Fibroblast of lung (primary cell): ENCODE data around the gene PLEKHG7. TPM values are rescaled to one million over a fixed set of nuclear protein-coding genes. Genes with fewer than 3 reads are reported as not detected.
"Not testable (repeated sequence)": the region's sequence is repeated elsewhere in the genome, so short reads cannot be mapped to it uniquely, and the experiment has no call there.

Experiments used
- DNase-seq, 2 donors: peaks; one replicate each; pipeline versions ENCODE4 v3.0.0 to v3.0.0-alpha.2; 2010; ENCODE audit warnings: low read depth in 2 of 2
- H2AFZ ChIP-seq: 2 replicates; pipeline ENCODE4 v1.5.1; 2012; ENCODE audit warnings: low read length, control low read depth, inconsistent platforms
- H3K27ac ChIP-seq: 2 replicates; pipeline ENCODE4 v1.5.1; 2011; ENCODE audit warnings: low read length, control low read depth; ENCODE audit not compliant: insufficient read depth
- H3K27me3 ChIP-seq: 2 replicates; pipeline ENCODE4 v1.5.1; 2011; ENCODE audit warnings: mild to moderate bottlenecking, low read length; ENCODE audit not compliant: control insufficient read depth, insufficient read depth
- H3K36me3 ChIP-seq: 2 replicates; pipeline ENCODE4 v1.5.1; 2011; ENCODE audit warnings: low read length; ENCODE audit not compliant: control insufficient read depth, insufficient read depth
- H3K4me1 ChIP-seq: 2 replicates; pipeline ENCODE4 v1.5.1; 2011; ENCODE audit warnings: low read length; ENCODE audit not compliant: control insufficient read depth, insufficient read depth; ENCODE audit errors: extremely low read depth
- H3K4me2 ChIP-seq: 2 replicates; pipeline ENCODE4 v1.5.1; 2011; ENCODE audit warnings: low read length, control low read depth; ENCODE audit not compliant: insufficient read depth; ENCODE audit errors: extremely low read depth
- H3K4me3 ChIP-seq, 4 experiments: fragments of 200-600 bp in 1 of 4; sonication (generic) in 1 of 4; replicated peaks in 1 of 4; 2 replicates each; pipeline ENCODE4 v1.5.1; 2011 to 2016; ENCODE audit warnings: low read length in 4 of 4, low read depth in 3 of 4, mild to moderate bottlenecking in 3 of 4, control low read depth in 2 of 4, inconsistent platforms in 1 of 4, mixed read lengths in 1 of 4; ENCODE audit not compliant: insufficient read depth in 1 of 4; ENCODE audit errors: control extremely low read depth in 1 of 4
- H3K79me2 ChIP-seq: 2 replicates; pipeline ENCODE4 v1.5.1; 2012; ENCODE audit warnings: mild to moderate bottlenecking, low read length, inconsistent platforms; ENCODE audit not compliant: control insufficient read depth, insufficient read depth
- H3K9ac ChIP-seq: 2 replicates; pipeline ENCODE4 v1.5.1; 2011; ENCODE audit warnings: mild to moderate bottlenecking, low read length, control low read depth; ENCODE audit not compliant: insufficient read depth
- H3K9me3 ChIP-seq: 2 replicates; pipeline ENCODE4 v1.5.1; 2012; ENCODE audit warnings: low read depth, low read length; ENCODE audit not compliant: control insufficient read depth, insufficient read depth
- H4K20me1 ChIP-seq: 2 replicates; pipeline ENCODE4 v1.5.1; 2011; ENCODE audit warnings: low read length; ENCODE audit not compliant: control insufficient read depth, insufficient read depth; ENCODE audit errors: extremely low read depth
- CTCF ChIP-seq, 2 donors: IDR thresholded peaks in 1 of 2; conservative IDR thresholded peaks in 1 of 2; 1 replicate in 1 of 2; 2 replicates in 1 of 2; pipeline ENCODE4 v1.5.1; 2011 to 2012; ENCODE audit warnings: low read length in 2 of 2, control low read depth in 1 of 2, inconsistent platforms in 1 of 2, low read depth in 1 of 2, mild to moderate bottlenecking in 1 of 2
- EZH2 ChIP-seq: IDR thresholded peaks from 2 replicates; pipeline ENCODE4 v1.5.1; 2012; ENCODE audit warnings: low read length, control low read depth, mild to moderate bottlenecking; ENCODE audit errors: missing control alignments
- polyA plus RNA-seq, 2 donors: library from polyadenylated mRNA; depleted of rRNA in 1 of 2; stranded (reverse) in 1 of 2; unstranded in 1 of 2; fragments of >200 nt; gene quantifications; 2 replicates each; pipeline ENCODE4 v1.2.1, GENCODE V29; 2011 to 2012; ENCODE audit warnings: missing spikeins in 1 of 2
- total RNA-seq: library from RNA; depleted of rRNA; stranded (reverse); fragments of >200 nt; gene quantifications from 2 replicates; pipeline ENCODE4 v1.2.1, GENCODE V29; 2014

PLEKHG7 gene
- total and polyA plus RNA-seq, 2 donors (not counting 1 experiment from before 2014, with no cell fraction given), result not detected

DNA sequence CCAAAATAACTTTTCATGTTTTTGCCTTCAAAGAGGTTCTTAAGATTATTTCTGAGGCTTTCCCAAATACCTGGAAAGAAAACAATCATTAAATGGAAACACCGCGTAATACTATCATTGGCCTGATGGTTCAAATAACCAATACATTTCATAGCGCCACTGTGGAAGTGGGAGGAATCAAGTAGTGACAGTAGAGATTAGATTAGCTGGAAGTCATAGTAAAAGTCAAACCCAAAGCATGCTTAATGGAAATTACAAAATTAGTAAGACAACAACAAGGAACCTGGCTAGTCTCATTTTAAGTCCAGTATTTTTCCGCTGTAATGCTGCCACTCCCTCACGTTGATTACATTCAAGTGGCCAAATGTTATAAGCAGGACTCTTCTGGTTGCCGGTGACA lies 41.5 kb upstream of the PLEKHG7 start:
- Histone ChIP-seq H3K9me3 (no peaks in the 10 kb centered on the region), H4K20me1 (no peaks in the 10 kb centered on the region), H3K4me2 (no peak overlapping the region), H2AFZ (no peak overlapping the region), H3K79me2 (no peaks in the 10 kb centered on the region), H3K27me3 (no peaks in the 10 kb centered on the region), H3K27ac (no peak overlapping the region), H3K9ac (no peak overlapping the region), H3K4me3 (no peak overlapping the region), H3K4me1 (no peaks in the 10 kb centered on the region), H3K36me3 (no peaks in the 10 kb centered on the region)
- TF ChIP-seq EZH2 (no peak), CTCF (conservative IDR thresholded peaks at IDR 0.05 in 1 of 2, IDR thresholded peaks at IDR 0.05 in 1 of 2; ENCODE audit: low read depth in 1 of 2, low read length in 2 of 2) (no peak)
- DNase-seq, result no peak

GRCh38 chr12:92665496-92665895 lies 37.3 kb upstream of the PLEKHG7 start:
- DNase-seq, result no peak
- no peak overlapping the region for H2AFZ ChIP-seq
- no peak overlapping the region for H3K4me3 ChIP-seq
- no peaks in the 10 kb centered on the region for H3K4me1 ChIP-seq
- H3K9me3 ChIP-seq, result no peaks in the 10 kb centered on the region
- H4K20me1 ChIP-seq, result no peaks in the 10 kb centered on the region
- no peaks in the 10 kb centered on the region for H3K79me2 ChIP-seq
- no peaks in the 10 kb centered on the region for H3K36me3 ChIP-seq
- H3K9ac ChIP-seq, result no peak overlapping the region
- no peak for TF ChIP-seq EZH2
- no peak for TF ChIP-seq CTCF (conservative IDR thresholded peaks at IDR 0.05 in 1 of 2, IDR thresholded peaks at IDR 0.05 in 1 of 2; ENCODE audit: low read depth in 1 of 2, low read length in 2 of 2)
- no peak overlapping the region for H3K4me2 ChIP-seq
- no peaks in the 10 kb centered on the region for H3K27me3 ChIP-seq
- H3K27ac ChIP-seq, result no peak overlapping the region

- H3K9ac ChIP-seq, result no peak overlapping the region
- H3K79me2 ChIP-seq, result no peaks in the 10 kb centered on the region
- no peak overlapping the region for H3K27ac ChIP-seq
- no peaks in the 10 kb centered on the region for H3K36me3 ChIP-seq
- H3K4me3 ChIP-seq, result no peak overlapping the region
- TF ChIP-seq EZH2 (no peak), CTCF (conservative IDR thresholded peaks at IDR 0.05 in 1 of 2, IDR thresholded peaks at IDR 0.05 in 1 of 2; ENCODE audit: low read depth in 1 of 2, low read length in 2 of 2) (no peak)
- no peaks in the 10 kb centered on the region for H3K27me3 ChIP-seq
- H4K20me1 ChIP-seq, result no peaks in the 10 kb centered on the region
- no peak for DNase-seq
- H3K4me1 ChIP-seq, result no peaks in the 10 kb centered on the region
- H3K4me2 ChIP-seq, result no peak overlapping the region
- no peak overlapping the region for H2AFZ ChIP-seq
- H3K9me3 ChIP-seq, result no peaks in the 10 kb centered on the region
Observed at GRCh38 chr12:92668739-92669138, 34.0 kb upstream of the PLEKHG7 start.

DNA sequence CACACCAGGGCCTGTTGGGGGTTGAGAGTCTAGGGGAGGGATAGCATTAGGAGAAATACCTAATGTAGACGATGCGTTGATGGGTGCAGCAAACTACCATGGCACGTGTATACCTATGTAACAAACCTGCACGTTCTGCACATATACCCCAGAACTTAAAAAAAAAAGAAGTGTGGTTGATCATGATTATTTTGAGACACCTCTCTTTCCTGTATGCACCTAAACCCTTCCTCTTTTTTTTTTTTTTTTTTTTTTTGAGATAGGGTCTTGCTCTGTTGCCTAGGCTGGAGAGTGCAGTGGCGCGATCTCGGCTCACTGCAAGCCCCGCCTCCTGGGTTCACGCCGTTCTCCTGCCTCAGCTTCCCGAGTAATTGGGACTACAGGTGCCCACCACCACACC lies 31.3 kb upstream of the PLEKHG7 start:
- H3K27me3 ChIP-seq, H3K4me3 ChIP-seq, H3K9ac ChIP-seq, H2AFZ ChIP-seq, H3K4me2 ChIP-seq, H3K36me3 ChIP-seq, DNase-seq, H3K27ac ChIP-seq, H3K9me3 ChIP-seq, H3K79me2 ChIP-seq, H4K20me1 ChIP-seq, H3K4me1 ChIP-seq: not testable (repeated sequence)
